IMR-90 (cell line): ENCODE measurements around the gene LAMA3.

Experiments
- BHLHE40 ChIP-seq: fragments of 150-350 bp; IDR thresholded peaks from 2 replicates; pipeline ENCODE4 v1.6.1; 2016; ENCODE audit warnings: mild to moderate bottlenecking, low read depth, low read length
- CEBPB ChIP-seq: IDR thresholded peaks from 2 replicates; pipeline ENCODE4 v1.6.1; 2012; ENCODE audit warnings: low read depth, low read length, improper control_type of control experiment
- CHD1 ChIP-seq: IDR thresholded peaks from 2 replicates; pipeline ENCODE4 v1.6.1; 2012; ENCODE audit warnings: low read depth, low read length, improper control_type of control experiment
- CTCF ChIP-seq: conservative IDR thresholded peaks from 2 replicates; pipeline ENCODE4 v1.5.1; 2012; ENCODE audit warnings: mild to moderate bottlenecking, low read depth, low read length, improper control_type of control experiment
- ELK1 ChIP-seq: fragments of 150-350 bp; IDR thresholded peaks from 2 replicates; pipeline ENCODE4 v1.6.1; 2016; ENCODE audit warnings: low read depth, mild to moderate bottlenecking, low read length, moderate library complexity, borderline replicate concordance
- MAFK ChIP-seq: IDR thresholded peaks from 2 replicates; pipeline ENCODE4 v1.6.1; 2012; ENCODE audit warnings: low read depth, low read length, improper control_type of control experiment
- MAZ ChIP-seq: IDR thresholded peaks from 2 replicates; pipeline ENCODE4 v1.6.1; 2012; ENCODE audit warnings: low read depth, mild to moderate bottlenecking, low read length, improper control_type of control experiment, moderate library complexity, borderline replicate concordance
- MXI1 ChIP-seq: IDR thresholded peaks from 2 replicates; pipeline ENCODE4 v1.6.1; 2012; ENCODE audit warnings: low read depth, mild to moderate bottlenecking, low read length, moderate library complexity, borderline replicate concordance
- POLR2A ChIP-seq: IDR thresholded peaks from 2 replicates; pipeline ENCODE4 v1.6.1; 2012; ENCODE audit warnings: mild to moderate bottlenecking, low read depth, low read length
- RAD21 ChIP-seq: IDR thresholded peaks from 2 replicates; pipeline ENCODE4 v1.6.1; 2012; ENCODE audit warnings: low read length, improper control_type of control experiment
- RCOR1 ChIP-seq: IDR thresholded peaks from 2 replicates; pipeline ENCODE4 v1.6.1; 2012; ENCODE audit warnings: mild to moderate bottlenecking, low read length, improper control_type of control experiment; ENCODE audit not compliant: insufficient replicate concordance
- SMC3 ChIP-seq: fragments of 150-350 bp; IDR thresholded peaks from 2 replicates; pipeline ENCODE4 v1.6.1; 2016; ENCODE audit warnings: low read depth, mild to moderate bottlenecking, antibody characterized with exemption, low read length, moderate library complexity

GRCh38 chr18:23943903-23944624, 254.8 kb downstream of the LAMA3 start:
- TF ChIP-seq POLR2A (no peak), SMC3 (no peak), CTCF (no peak), BHLHE40 (no peak), RAD21 (no peak), MAFK (no peak), ELK1 (no peak), CEBPB (peak; percentile 73), MAZ (no peak), CHD1 (no peak), MXI1 (no peak), RCOR1 (no peak)
